Endothelial cell of umbilical vein (primary cell): ENCODE results near the gene FAAH.

Source experiments
- MAX ChIP-seq: IDR thresholded peaks from 2 replicates; pipeline ENCODE4 v1.6.1; 2011; ENCODE audit not compliant: insufficient read depth, insufficient read length
- MYC ChIP-seq: IDR thresholded peaks from one replicate; pipeline ENCODE4 v1.6.1; 2011; ENCODE audit warnings: mild to moderate bottlenecking, low read depth, low read length
- POLR2A ChIP-seq: IDR thresholded peaks from 2 replicates; pipeline ENCODE4 v1.6.1; 2012; ENCODE audit warnings: low read depth, mild to moderate bottlenecking, control low read depth, low read length
- TF ChIP-seq, protein P1 (sequence below), 2 donors: IDR thresholded peaks; 1 replicate in 1 of 2; 2 replicates in 1 of 2; pipeline ENCODE4 v1.5.1; 2011; ENCODE audit warnings: low read length in 2 of 2, mild to moderate bottlenecking in 2 of 2, moderate library complexity in 2 of 2, control low read depth in 1 of 2, inconsistent platforms in 1 of 2, low read depth in 1 of 2; ENCODE audit not compliant: insufficient read depth in 1 of 2; ENCODE audit errors: extremely low read depth in 1 of 2

DNA sequence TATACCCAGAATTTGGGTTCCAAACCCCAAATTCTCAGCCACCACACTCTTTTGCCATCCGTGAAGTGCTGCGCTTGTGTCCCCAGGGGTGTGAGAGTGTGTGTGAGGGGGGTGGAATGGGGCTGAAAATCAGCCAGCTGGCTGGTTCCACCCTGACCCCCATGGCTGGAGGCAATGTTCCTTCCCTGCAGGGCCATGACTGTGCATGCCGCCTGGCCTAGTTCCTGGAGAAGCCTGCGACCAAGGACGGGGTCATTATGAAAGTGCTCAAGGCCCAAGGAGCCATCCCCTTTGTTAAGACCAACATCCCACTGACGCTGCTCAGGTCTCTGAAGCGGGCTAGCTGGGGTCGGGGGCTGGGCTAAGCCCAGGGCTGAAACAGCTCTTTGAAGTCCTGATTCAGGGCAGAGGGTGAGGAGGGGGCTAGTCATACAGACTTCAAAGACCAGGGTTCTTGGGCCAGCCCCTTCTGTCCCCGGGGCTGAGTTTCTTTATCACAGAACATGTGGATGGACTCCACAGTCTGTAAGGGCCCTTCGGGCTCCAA, 38.7 kb downstream of the FAAH start:
- TF ChIP-seq, protein P1, sequence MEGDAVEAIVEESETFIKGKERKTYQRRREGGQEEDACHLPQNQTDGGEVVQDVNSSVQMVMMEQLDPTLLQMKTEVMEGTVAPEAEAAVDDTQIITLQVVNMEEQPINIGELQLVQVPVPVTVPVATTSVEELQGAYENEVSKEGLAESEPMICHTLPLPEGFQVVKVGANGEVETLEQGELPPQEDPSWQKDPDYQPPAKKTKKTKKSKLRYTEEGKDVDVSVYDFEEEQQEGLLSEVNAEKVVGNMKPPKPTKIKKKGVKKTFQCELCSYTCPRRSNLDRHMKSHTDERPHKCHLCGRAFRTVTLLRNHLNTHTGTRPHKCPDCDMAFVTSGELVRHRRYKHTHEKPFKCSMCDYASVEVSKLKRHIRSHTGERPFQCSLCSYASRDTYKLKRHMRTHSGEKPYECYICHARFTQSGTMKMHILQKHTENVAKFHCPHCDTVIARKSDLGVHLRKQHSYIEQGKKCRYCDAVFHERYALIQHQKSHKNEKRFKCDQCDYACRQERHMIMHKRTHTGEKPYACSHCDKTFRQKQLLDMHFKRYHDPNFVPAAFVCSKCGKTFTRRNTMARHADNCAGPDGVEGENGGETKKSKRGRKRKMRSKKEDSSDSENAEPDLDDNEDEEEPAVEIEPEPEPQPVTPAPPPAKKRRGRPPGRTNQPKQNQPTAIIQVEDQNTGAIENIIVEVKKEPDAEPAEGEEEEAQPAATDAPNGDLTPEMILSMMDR (IDR thresholded peaks at IDR 0.05; ENCODE audit: extremely low read depth in 1 of 2, insufficient read depth in 1 of 2, low read depth in 1 of 2, low read length in 2 of 2) = no peak
- TF ChIP-seq POLR2A (no peak), MYC (no peak), MAX (no peak)
